Osteoblast (primary cell): ENCODE measurements around the gene LRP1B. TPM values are rescaled to one million over a fixed set of nuclear protein-coding genes. Genes with fewer than 3 reads are reported as not detected.

Experiments
- DNase-seq: peaks from one replicate; pipeline ENCODE4 v3.0.0; 2011; ENCODE audit warnings: low spot score, mixed read lengths; ENCODE audit not compliant: insufficient read length; ENCODE audit errors: missing footprints
- H2AFZ ChIP-seq: 2 replicates; pipeline ENCODE4 v1.6.0; 2011; ENCODE audit warnings: mild to moderate bottlenecking, low read length
- H3K27ac ChIP-seq: 2 replicates; pipeline ENCODE4 v1.5.1; 2011; ENCODE audit warnings: mild to moderate bottlenecking, low read depth, low read length, moderate library complexity
- H3K27me3 ChIP-seq: 2 replicates; pipeline ENCODE4 v1.6.0; 2012; ENCODE audit warnings: mild to moderate bottlenecking, control low read depth, inconsistent platforms, low read length, moderate library complexity; ENCODE audit not compliant: insufficient read depth
- H3K36me3 ChIP-seq: 2 replicates; pipeline ENCODE4 v1.5.1; 2011; ENCODE audit warnings: mild to moderate bottlenecking, low read length, control low read depth, moderate library complexity; ENCODE audit not compliant: insufficient read depth
- H3K4me1 ChIP-seq: 2 replicates; pipeline ENCODE4 v1.5.1; 2011; ENCODE audit warnings: mild to moderate bottlenecking, low read length, control low read depth, moderate library complexity; ENCODE audit not compliant: insufficient read depth
- H3K4me2 ChIP-seq: 2 replicates; pipeline ENCODE4 v1.6.0; 2011; ENCODE audit warnings: mild to moderate bottlenecking, low read length; ENCODE audit not compliant: insufficient read depth
- H3K4me3 ChIP-seq: fragments of 200-600 bp; sonication (generic); 3 replicates; pipeline ENCODE4 v1.5.1; 2012; ENCODE audit warnings: mild to moderate bottlenecking, low read length, inconsistent platforms; ENCODE audit not compliant: insufficient read depth
- H3K79me2 ChIP-seq: 2 replicates; pipeline ENCODE4 v1.6.0; 2012; ENCODE audit warnings: mild to moderate bottlenecking, low read length, control low read depth, inconsistent platforms; ENCODE audit not compliant: insufficient read depth
- H3K9me3 ChIP-seq: 2 replicates; pipeline ENCODE4 v1.5.1; 2011; ENCODE audit warnings: low read depth, low read length, control low read depth
- H4K20me1 ChIP-seq: 2 replicates; pipeline ENCODE4 v1.6.0; 2012; ENCODE audit warnings: mild to moderate bottlenecking, low read length, control low read depth; ENCODE audit not compliant: insufficient read depth
- CTCF ChIP-seq: IDR thresholded peaks from 2 replicates; pipeline ENCODE4 v1.5.1; 2011; ENCODE audit warnings: mild to moderate bottlenecking, low read depth, low read length, moderate library complexity; ENCODE audit errors: extremely low read depth
- total RNA-seq: library from RNA; depleted of rRNA; stranded (reverse); fragments of >200 nt; gene quantifications from 2 replicates; pipeline ENCODE4 v1.2.3, GENCODE V29; 2012

The LRP1B gene
- total RNA-seq, 1 donor = not detected

GRCh38 chr2:141589314-141589713 lies 541.5 kb downstream of the LRP1B start:
- H3K9me3 ChIP-seq = peaks cover 2% of the 10 kb centered on the region
- H3K4me2 ChIP-seq = no peak overlapping the region
- no peaks in the 10 kb centered on the region for H4K20me1 ChIP-seq
- H3K27ac ChIP-seq = no peak overlapping the region
- H3K4me1 ChIP-seq = no peaks in the 10 kb centered on the region
- H3K4me3 ChIP-seq = no peak overlapping the region
- H3K27me3 ChIP-seq = no peaks in the 10 kb centered on the region
- H3K36me3 ChIP-seq = no peaks in the 10 kb centered on the region
- H3K79me2 ChIP-seq = no peaks in the 10 kb centered on the region
- H2AFZ ChIP-seq = no peak overlapping the region
- DNase-seq = no peak
- no peak for TF ChIP-seq CTCF

- no peak overlapping the region for H3K27ac ChIP-seq
- H3K9me3 ChIP-seq = peaks cover 2% of the 10 kb centered on the region
- H3K27me3 ChIP-seq = no peaks in the 10 kb centered on the region
- H3K79me2 ChIP-seq = no peaks in the 10 kb centered on the region
- H3K4me2 ChIP-seq = no peak overlapping the region
- H4K20me1 ChIP-seq = no peaks in the 10 kb centered on the region
- H3K4me1 ChIP-seq = no peaks in the 10 kb centered on the region
- TF ChIP-seq CTCF = no peak
- no peak overlapping the region for H3K4me3 ChIP-seq
- no peak for DNase-seq
- no peaks in the 10 kb centered on the region for H3K36me3 ChIP-seq
- H2AFZ ChIP-seq = no peak overlapping the region
Measured at GRCh38 chr2:141586985-141587384, 543.8 kb downstream of the LRP1B start.

- no peak overlapping the region for H3K4me3 ChIP-seq
- no peak overlapping the region for H2AFZ ChIP-seq
- no peaks in the 10 kb centered on the region for H3K36me3 ChIP-seq
- H3K27me3 ChIP-seq = no peaks in the 10 kb centered on the region
- no peaks in the 10 kb centered on the region for H3K79me2 ChIP-seq
- no peaks in the 10 kb centered on the region for H3K4me1 ChIP-seq
- no peak for DNase-seq
- H3K27ac ChIP-seq = no peak overlapping the region
- H3K4me2 ChIP-seq = no peak overlapping the region
- TF ChIP-seq CTCF = no peak
- H3K9me3 ChIP-seq = no peaks in the 10 kb centered on the region
- no peaks in the 10 kb centered on the region for H4K20me1 ChIP-seq
Measured at GRCh38 chr2:141582213-141582612, 548.6 kb downstream of the LRP1B start.

- no peaks in the 10 kb centered on the region for H3K79me2 ChIP-seq
- no peak overlapping the region for H3K4me3 ChIP-seq
- no peaks in the 10 kb centered on the region for H3K36me3 ChIP-seq
- H3K27ac ChIP-seq = no peak overlapping the region
- H3K4me2 ChIP-seq = no peak overlapping the region
- H3K27me3 ChIP-seq = no peaks in the 10 kb centered on the region
- H4K20me1 ChIP-seq = no peaks in the 10 kb centered on the region
- no peak overlapping the region for H2AFZ ChIP-seq
- no peaks in the 10 kb centered on the region for H3K9me3 ChIP-seq
- no peaks in the 10 kb centered on the region for H3K4me1 ChIP-seq
- no peak for DNase-seq
- TF ChIP-seq CTCF = no peak
Measured at GRCh38 chr2:141579071-141579470, 551.7 kb downstream of the LRP1B start.
